GM21825 (cell line): ENCODE data around the gene TAB2.
"Not testable (repeated sequence)": the region's sequence is repeated elsewhere in the genome, so short reads cannot be mapped to it uniquely, and the experiment has no call there.

Experiments
- ATAC-seq: cut with Tn5 transposase; IDR thresholded peaks from one replicate; pipeline ENCODE4 v1.9.1; 2021; ENCODE audit warnings: mild to moderate bottlenecking, moderate library complexity; ENCODE audit not compliant: unreplicated experiment

The TAB2 gene

GRCh38 chr6:149311293-149311692, 6.2 kb upstream of the TAB2 start:
- no peak for ATAC-seq

DNA sequence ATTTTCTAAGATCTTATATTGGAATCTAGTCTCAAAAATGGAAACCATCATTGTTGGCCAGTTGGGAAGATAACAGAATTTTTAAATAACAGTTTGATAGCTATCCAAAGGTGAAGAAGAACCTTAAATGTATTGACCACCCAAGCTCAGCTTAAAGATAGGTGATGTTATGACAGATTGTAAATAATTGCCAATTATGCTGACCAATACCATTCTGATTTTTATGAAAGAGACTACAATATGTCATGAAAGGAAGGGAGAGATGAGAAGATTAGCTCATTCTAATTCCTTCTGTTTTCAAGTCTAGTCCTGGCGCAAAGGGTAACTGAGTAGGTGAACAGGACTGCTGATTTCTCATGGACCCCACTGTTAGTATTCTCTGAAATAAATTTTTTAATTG, 5.7 kb upstream of the TAB2 start:
- no peak for ATAC-seq

- ATAC-seq, result no peak
These were observed 4.4 kb upstream of the TAB2 start for GRCh38 chr6:149313070-149313469.

GRCh38 chr6:149313861-149314260, 3.7 kb upstream of the TAB2 start:
- no peak for ATAC-seq

GRCh38 chr6:149314325-149314905, 3.1 kb upstream of the TAB2 start:
- no peak for ATAC-seq

GRCh38 chr6:149316108-149316727, 1.3 kb upstream of the TAB2 start:
- no peak for ATAC-seq

DNA sequence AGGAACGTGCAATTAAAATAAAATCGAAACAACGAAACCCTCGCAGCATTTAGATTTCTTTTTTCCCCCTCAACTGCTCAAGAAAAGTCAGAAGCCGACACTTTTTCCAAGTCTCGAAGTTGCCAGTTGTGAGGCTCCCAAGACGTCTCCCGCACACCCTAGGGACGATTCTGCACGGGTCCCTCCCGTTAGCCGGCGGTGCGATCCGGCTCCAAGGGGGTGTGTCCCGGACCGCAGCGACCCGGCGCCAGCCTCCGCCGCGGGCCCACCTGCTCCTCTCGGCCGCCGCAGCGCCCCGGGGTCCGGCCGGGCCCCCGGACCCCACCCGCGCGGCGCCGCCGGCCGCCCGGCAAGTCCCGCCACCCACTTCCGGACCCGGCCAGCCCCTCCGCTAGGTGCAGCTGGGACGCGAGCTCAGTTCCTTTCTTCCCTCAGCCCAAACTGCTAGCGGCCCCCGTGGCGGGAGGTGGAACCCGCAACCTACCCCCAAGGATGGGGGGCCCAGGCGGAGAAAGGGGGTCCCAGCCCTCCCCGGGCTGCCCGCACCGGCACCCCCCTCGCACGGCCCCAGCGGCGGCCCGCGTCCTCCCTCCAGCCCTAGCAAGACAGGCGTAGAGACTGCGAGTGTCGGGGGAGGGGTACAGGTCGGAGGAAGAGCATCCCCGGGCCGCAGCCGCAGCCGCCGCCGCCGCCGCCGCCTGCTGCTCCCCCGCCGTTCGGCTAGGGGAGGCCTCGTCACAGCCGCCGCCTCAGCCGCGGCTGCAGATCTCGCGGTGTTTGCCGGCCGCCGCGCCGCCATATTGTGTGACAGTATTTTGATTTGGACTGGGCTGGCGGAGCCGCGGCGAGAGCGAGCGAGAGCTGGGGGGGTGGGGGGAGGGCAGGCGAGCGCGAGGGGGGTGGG, 520 bp upstream of the TAB2 start:
- peak; percentile 60 for ATAC-seq

- peak; percentile 23 for ATAC-seq
These were observed 1.2 kb downstream of the TAB2 start for GRCh38 chr6:149318581-149319286.

DNA sequence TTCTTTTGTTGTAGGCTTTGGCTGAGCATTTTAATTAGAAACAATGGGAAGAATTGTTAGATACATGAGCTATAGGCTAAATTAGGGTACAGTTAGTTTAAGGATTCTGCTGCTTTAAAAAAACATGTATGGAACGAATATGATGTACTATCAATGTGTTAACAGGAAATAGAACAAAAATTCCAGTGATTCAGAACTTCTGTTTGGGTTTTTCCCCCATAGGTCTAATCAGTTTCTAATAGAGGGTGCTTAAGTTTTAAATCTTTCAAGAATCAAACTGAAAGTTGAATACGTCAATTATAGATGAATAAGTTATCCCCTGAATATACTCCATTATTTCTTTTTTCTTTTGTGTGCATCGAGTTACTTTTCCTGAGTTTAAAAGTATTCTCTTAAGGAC, 1.9 kb downstream of the TAB2 start:
- no peak for ATAC-seq

DNA sequence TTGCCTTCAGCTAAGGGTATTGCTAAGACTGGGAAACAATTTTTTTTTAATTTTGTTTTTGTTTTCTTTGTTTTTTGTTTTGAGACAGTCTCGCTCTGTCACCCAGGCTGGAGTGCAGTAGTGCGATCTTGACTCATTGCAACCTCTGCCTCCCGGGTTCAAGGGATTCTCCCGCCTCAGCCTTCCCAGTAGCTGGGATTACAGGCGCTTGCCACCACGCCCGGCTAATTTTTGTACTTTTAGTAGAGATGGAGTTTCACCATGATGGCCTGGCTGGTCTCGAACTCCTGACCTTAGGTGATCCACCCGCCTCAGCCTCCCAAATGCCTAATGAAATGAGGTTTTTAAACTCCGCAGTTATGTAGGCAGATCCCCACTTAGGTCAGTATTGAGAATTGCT, 2.5 kb downstream of the TAB2 start:
- ATAC-seq, result not testable (repeated sequence)

DNA sequence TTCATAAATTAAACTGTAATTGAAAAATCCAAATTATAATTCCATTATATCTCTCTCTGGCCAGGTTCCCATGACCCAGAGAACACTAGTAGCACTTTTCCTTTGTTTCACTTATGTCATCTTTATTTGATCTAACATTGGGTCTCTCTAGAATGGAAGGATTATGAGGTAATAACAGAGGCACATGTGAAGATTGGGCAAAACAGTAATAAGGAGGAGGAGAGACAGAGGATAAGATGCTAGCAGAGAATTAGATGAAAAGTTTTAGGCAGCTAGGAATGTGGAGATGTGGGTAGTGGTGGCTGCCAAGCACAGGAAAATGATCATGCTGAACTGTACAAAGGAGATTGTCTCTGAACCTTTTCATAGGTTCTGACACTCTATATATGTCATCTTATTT, 3.3 kb downstream of the TAB2 start:
- no peak for ATAC-seq

DNA sequence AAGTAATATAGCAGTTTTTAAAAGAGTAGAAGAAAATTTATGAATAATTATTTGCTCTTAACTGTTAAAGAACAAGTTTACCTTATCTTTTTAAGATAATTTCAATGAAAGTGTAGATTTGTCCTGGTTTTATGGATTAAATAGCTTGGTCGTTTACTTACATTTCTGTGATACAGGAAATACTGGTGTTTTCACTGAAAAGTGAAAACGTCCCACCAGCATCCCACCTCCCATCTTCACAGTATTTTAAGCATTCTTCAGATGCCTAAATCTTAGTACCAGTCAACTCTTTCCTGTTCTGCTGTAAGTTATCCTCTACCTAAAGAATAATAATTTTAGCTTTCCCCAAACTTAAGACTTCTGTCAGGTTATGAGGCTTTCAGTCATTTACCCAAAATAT, 5.8 kb downstream of the TAB2 start:
- no peak for ATAC-seq

GRCh38 chr6:149323925-149324324, 6.4 kb downstream of the TAB2 start:
- ATAC-seq, result no peak

- ATAC-seq, result no peak
These were observed 6.9 kb downstream of the TAB2 start for GRCh38 chr6:149324428-149324827.

DNA sequence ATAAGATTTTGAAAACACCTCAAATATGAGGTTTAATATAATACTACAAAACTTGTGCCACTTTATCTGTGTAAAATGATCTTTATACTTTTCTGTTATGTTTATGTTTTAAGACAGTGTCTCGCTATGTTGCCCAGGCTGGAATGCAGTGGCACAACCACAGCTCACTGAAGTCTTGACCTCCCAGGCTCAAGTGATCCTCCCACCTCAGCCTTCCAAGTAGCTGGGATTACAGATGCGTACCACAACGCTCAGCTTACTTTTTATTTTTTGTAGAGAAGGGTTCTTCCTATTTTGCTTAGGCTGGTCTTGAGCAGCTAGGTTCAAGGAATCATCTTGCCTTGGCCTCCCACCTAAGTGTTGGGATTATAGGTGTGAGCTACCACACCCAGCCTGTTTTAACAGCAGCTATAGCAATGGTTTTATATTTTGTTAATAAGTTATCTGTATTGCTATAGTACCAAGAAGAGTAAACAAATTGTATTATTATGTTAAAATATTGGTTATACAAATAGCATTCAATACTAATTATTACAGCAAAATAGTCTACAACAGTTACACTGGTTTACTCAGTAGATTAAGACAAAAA, 8.2 kb downstream of the TAB2 start:
- no peak for ATAC-seq

- no peak for ATAC-seq
These were observed 10.1 kb downstream of the TAB2 start for GRCh38 chr6:149327638-149328037.

DNA sequence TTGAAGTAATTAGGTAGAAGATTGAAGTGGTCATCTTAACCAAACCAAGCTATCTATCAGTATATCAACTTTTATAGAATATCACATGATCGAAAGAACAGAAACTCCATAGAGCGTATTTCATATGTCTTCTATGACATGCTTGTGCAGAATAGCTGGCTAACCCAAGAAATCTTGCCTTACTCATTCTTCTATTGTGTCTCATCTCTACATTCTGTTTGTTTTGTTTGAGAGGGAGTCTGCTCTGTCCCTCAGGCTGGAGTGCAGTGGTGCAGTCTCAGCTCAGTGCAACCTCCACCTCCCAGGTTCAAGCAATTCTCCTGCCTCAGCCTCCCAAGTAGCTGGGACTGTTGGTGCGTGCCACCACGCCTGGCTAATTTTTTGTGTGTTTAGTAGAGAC, 10.6 kb downstream of the TAB2 start:
- ATAC-seq, result no peak

GRCh38 chr6:149329529-149329928, 12.0 kb downstream of the TAB2 start:
- ATAC-seq, result no peak

- no peak for ATAC-seq
These were observed 12.6 kb downstream of the TAB2 start for GRCh38 chr6:149330133-149330532.

GRCh38 chr6:149331043-149331807, 13.7 kb downstream of the TAB2 start:
- ATAC-seq, result no peak
